ENCODE measurements around the gene CCL5. TPM values are rescaled to one million over a fixed set of nuclear protein-coding genes. Genes with fewer than 3 reads are reported as not detected.

Gene CCL5
- total RNA-seq, 2 donors from 2014 or later = 0.66 to 4.9 TPM

DNA sequence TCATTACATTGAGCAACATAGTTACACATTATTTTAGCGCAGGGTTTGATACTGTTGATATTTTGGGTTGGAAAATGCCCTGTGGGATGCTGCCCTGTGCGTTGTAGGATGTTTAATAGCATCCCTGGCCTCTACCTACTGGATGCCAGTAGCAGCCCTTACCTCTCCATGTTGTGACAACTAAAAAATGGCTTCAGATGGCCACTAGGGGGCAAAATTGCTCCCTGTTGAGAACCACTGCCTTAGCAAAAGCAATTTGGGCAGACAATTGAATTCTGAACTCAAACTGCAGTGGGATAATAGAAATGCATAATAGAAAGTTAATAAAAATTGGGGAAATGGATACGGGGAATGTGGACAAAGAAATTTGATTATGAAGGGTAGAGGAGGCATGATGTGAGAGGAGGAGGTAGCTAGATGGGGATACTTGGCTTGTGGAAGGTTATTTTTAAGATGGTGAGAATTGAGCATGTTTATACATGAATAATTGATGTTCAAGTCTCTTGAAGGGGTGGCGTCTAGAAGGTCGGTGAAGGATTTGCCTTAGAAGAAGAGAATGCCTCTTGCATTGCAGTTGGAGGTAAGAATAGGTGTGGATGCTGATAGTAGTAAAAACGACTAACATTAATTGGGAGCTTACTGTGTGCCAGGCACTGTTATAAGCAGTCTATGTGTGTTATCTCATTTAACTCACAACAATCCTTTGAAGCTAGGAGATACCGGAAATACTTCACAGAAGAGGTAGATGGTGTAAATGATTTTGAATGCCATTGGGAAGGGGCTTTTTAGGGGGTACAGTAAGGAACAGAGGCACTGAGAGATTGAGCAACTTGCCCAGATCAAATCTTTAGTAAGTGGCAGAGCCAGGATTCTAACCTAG lies 30.5 kb downstream of the CCL5 start:
- H3K4me1 ChIP-seq = no peaks in the 10 kb centered on the region
- intact Hi-C loops (cut with DNase I) = no loop called here
- 65 to 78% methylated on average over 7 of the region's 7 CpGs for WGBS, 2 donors
- H3K27ac ChIP-seq = no peak overlapping the region
- H3K9me3 ChIP-seq = no peaks in the 10 kb centered on the region
- peaks cover 2 to 17% of the 10 kb centered on the region in 2 donors for H3K36me3 ChIP-seq (replicated peaks in 1 of 2; ENCODE audit: insufficient read depth in 1 of 2, low read depth in 2 of 2)
- no peaks in the 10 kb centered on the region for H3K27me3 ChIP-seq
- no peak overlapping the region for H3K4me3 ChIP-seq
- TF ChIP-seq, protein P1, sequence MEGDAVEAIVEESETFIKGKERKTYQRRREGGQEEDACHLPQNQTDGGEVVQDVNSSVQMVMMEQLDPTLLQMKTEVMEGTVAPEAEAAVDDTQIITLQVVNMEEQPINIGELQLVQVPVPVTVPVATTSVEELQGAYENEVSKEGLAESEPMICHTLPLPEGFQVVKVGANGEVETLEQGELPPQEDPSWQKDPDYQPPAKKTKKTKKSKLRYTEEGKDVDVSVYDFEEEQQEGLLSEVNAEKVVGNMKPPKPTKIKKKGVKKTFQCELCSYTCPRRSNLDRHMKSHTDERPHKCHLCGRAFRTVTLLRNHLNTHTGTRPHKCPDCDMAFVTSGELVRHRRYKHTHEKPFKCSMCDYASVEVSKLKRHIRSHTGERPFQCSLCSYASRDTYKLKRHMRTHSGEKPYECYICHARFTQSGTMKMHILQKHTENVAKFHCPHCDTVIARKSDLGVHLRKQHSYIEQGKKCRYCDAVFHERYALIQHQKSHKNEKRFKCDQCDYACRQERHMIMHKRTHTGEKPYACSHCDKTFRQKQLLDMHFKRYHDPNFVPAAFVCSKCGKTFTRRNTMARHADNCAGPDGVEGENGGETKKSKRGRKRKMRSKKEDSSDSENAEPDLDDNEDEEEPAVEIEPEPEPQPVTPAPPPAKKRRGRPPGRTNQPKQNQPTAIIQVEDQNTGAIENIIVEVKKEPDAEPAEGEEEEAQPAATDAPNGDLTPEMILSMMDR (IDR thresholded peaks at IDR 0.05) = peak; percentile 46 to 60 (median 52)
- TF ChIP-seq POLR2A (IDR thresholded peaks at IDR 0.05) = no peak
- no peak for ATAC-seq
- DNase-seq = peak; percentile 35 to 55 (median 45)

- Histone ChIP-seq H3K9me3 (no peaks in the 10 kb centered on the region), H3K4me1 (no peaks in the 10 kb centered on the region), H3K36me3 (replicated peaks in 1 of 2; ENCODE audit: insufficient read depth in 1 of 2, low read depth in 2 of 2) (peaks cover 16 to 29% of the 10 kb centered on the region in 2 donors), H3K27ac (no peak overlapping the region), H3K27me3 (no peaks in the 10 kb centered on the region), H3K4me3 (no peak overlapping the region)
- intact Hi-C loops (cut with DNase I) = no loop called here
- DNase-seq (no peak), ATAC-seq (no peak)
- no peak for TF ChIP-seq POLR2A (IDR thresholded peaks at IDR 0.05)
- TF ChIP-seq, protein P1 (IDR thresholded peaks at IDR 0.05) = no peak
- 67 to 70% methylated on average over 4 of the region's 4 CpGs for WGBS, 2 donors
Measured at GRCh38 chr17:35847633-35848373, 32.4 kb downstream of the CCL5 start.

GRCh38 chr17:35847006-35847405 lies 33.2 kb downstream of the CCL5 start:
- intact Hi-C loops (cut with DNase I) = no loop called here
- no peak overlapping the region for H3K27ac ChIP-seq
- no peaks in the 10 kb centered on the region for H3K4me1 ChIP-seq
- 82 to 86% methylated on average over 2 of the region's 2 CpGs for WGBS, 2 donors
- TF ChIP-seq POLR2A (IDR thresholded peaks at IDR 0.05) = no peak
- TF ChIP-seq, protein P1 (IDR thresholded peaks at IDR 0.05) = no peak
- no peak overlapping the region for H3K4me3 ChIP-seq
- DNase-seq (no peak), ATAC-seq (no peak)
- no peaks in the 10 kb centered on the region for H3K9me3 ChIP-seq
- H3K27me3 ChIP-seq = no peaks in the 10 kb centered on the region
- H3K36me3 ChIP-seq (replicated peaks in 1 of 2; ENCODE audit: insufficient read depth in 1 of 2, low read depth in 2 of 2) = peaks cover 16 to 36% of the 10 kb centered on the region in 2 donors

GRCh38 chr17:35846055-35846809 lies 33.9 kb downstream of the CCL5 start:
- no peak for ATAC-seq

More at GRCh38 chr17:35846055-35846809, 33.9 kb downstream of the CCL5 start:
- no peaks in the 10 kb centered on the region for H3K4me1 ChIP-seq
- no peaks in the 10 kb centered on the region for H3K27me3 ChIP-seq
- no peak overlapping the region for H3K4me3 ChIP-seq
- H3K27ac ChIP-seq = no peak overlapping the region
- intact Hi-C loops (cut with DNase I) = no loop called here
- 87 to 88% methylated on average over 3 of the region's 3 CpGs for WGBS, 2 donors
- peaks cover 16 to 42% of the 10 kb centered on the region in 2 donors for H3K36me3 ChIP-seq (replicated peaks in 1 of 2; ENCODE audit: insufficient read depth in 1 of 2, low read depth in 2 of 2)
- no peaks in the 10 kb centered on the region for H3K9me3 ChIP-seq
- DNase-seq = no peak
- TF ChIP-seq POLR2A (IDR thresholded peaks at IDR 0.05) = no peak
- TF ChIP-seq, protein P1 (IDR thresholded peaks at IDR 0.05) = no peak
